Measurements from ENCODE around the gene GTSE1.
A peak's percentile ranks its signal among the peaks of the same experiment; 100 is the strongest.
"Not testable (repeated sequence)": the region's sequence is repeated elsewhere in the genome, so short reads cannot be mapped to it uniquely, and the experiment has no call there.

GTSE1 gene

GRCh38 chr22:46295277-46295971 lies 1.2 kb upstream of the GTSE1 start:
- Histone ChIP-seq H3K79me2 (ENCODE audit: control insufficient read depth, insufficient read depth, low read length, unreplicated experiment) (peaks cover 22% of the 10 kb centered on the region), H3K27me3 (ENCODE audit: insufficient read depth, low read length) (no peaks in the 10 kb centered on the region), H2AFZ (ENCODE audit: low read length, unreplicated experiment) (no peak overlapping the region), H3K36me3 (ENCODE audit: insufficient read depth, low read length) (no peaks in the 10 kb centered on the region), H3K4me1 (ENCODE audit: control insufficient read depth, insufficient read depth, low read length, unreplicated experiment) (peaks cover 9% of the 10 kb centered on the region), H3K4me3 (ENCODE audit: low read depth, low read length) (peak overlapping the region; percentile 91), H3K27ac (ENCODE audit: low read depth, low read length) (0 out of 2 replicates have a peak overlapping the region, but pooled peaks have one; percentile 25)

GRCh38 chr22:46297151-46297812 lies 612 bp downstream of the GTSE1 start:
- Histone ChIP-seq H3K4me3 (ENCODE audit: low read depth, low read length) (peak overlapping the region; percentile 91), H2AFZ (ENCODE audit: low read length, unreplicated experiment) (no peak overlapping the region), H3K4me1 (ENCODE audit: control insufficient read depth, insufficient read depth, low read length, unreplicated experiment) (peaks cover 9% of the 10 kb centered on the region), H3K36me3 (ENCODE audit: insufficient read depth, low read length) (no peaks in the 10 kb centered on the region), H3K27me3 (ENCODE audit: insufficient read depth, low read length) (no peaks in the 10 kb centered on the region), H3K27ac (ENCODE audit: low read depth, low read length) (peak overlapping the region; percentile 29; the same call in 1 of the 2 replicates), H3K79me2 (ENCODE audit: control insufficient read depth, insufficient read depth, low read length, unreplicated experiment) (peaks cover 22% of the 10 kb centered on the region)

GRCh38 chr22:46299101-46299500 lies 2.4 kb downstream of the GTSE1 start:
- Histone ChIP-seq H3K4me3 (ENCODE audit: low read depth, low read length) (no peak overlapping the region), H3K27ac (ENCODE audit: low read depth, low read length) (no peak overlapping the region), H3K79me2 (ENCODE audit: control insufficient read depth, insufficient read depth, low read length, unreplicated experiment) (peaks cover 37% of the 10 kb centered on the region), H2AFZ (ENCODE audit: low read length, unreplicated experiment) (no peak overlapping the region), H3K27me3 (ENCODE audit: insufficient read depth, low read length) (no peaks in the 10 kb centered on the region), H3K36me3 (ENCODE audit: insufficient read depth, low read length) (no peaks in the 10 kb centered on the region), H3K4me1 (ENCODE audit: control insufficient read depth, insufficient read depth, low read length, unreplicated experiment) (peaks cover 19% of the 10 kb centered on the region)

- H3K27ac ChIP-seq (ENCODE audit: low read depth, low read length), result no peak overlapping the region
- no peak overlapping the region for H3K4me3 ChIP-seq (ENCODE audit: low read depth, low read length)
- H3K79me2 ChIP-seq (ENCODE audit: control insufficient read depth, insufficient read depth, low read length, unreplicated experiment), result peaks cover 51% of the 10 kb centered on the region
- H3K4me1 ChIP-seq (ENCODE audit: control insufficient read depth, insufficient read depth, low read length, unreplicated experiment), result peaks cover 16% of the 10 kb centered on the region
- H2AFZ ChIP-seq (ENCODE audit: low read length, unreplicated experiment), result no peak overlapping the region
- no peaks in the 10 kb centered on the region for H3K36me3 ChIP-seq (ENCODE audit: insufficient read depth, low read length)
- H3K27me3 ChIP-seq (ENCODE audit: insufficient read depth, low read length), result no peaks in the 10 kb centered on the region
Observed at GRCh38 chr22:46300491-46300890, 3.8 kb downstream of the GTSE1 start.

GRCh38 chr22:46303347-46303965 lies 6.8 kb downstream of the GTSE1 start:
- H3K27ac ChIP-seq (ENCODE audit: low read depth, low read length), result peak overlapping the region; percentile 1; the same call in 1 of the 2 replicates
- H3K79me2 ChIP-seq (ENCODE audit: control insufficient read depth, insufficient read depth, low read length, unreplicated experiment), result peaks cover 55% of the 10 kb centered on the region
- no peak overlapping the region for H2AFZ ChIP-seq (ENCODE audit: low read length, unreplicated experiment)
- no peaks in the 10 kb centered on the region for H3K27me3 ChIP-seq (ENCODE audit: insufficient read depth, low read length)
- no peaks in the 10 kb centered on the region for H3K36me3 ChIP-seq (ENCODE audit: insufficient read depth, low read length)
- no peak overlapping the region for H3K4me3 ChIP-seq (ENCODE audit: low read depth, low read length)
- H3K4me1 ChIP-seq (ENCODE audit: control insufficient read depth, insufficient read depth, low read length, unreplicated experiment), result peaks cover 10% of the 10 kb centered on the region

- Histone ChIP-seq H3K4me3 (ENCODE audit: low read depth, low read length) (no peak overlapping the region), H2AFZ (ENCODE audit: low read length, unreplicated experiment) (no peak overlapping the region), H3K27ac (ENCODE audit: low read depth, low read length) (no peak overlapping the region), H3K36me3 (ENCODE audit: insufficient read depth, low read length) (no peaks in the 10 kb centered on the region), H3K4me1 (ENCODE audit: control insufficient read depth, insufficient read depth, low read length, unreplicated experiment) (peaks cover 5% of the 10 kb centered on the region), H3K79me2 (ENCODE audit: control insufficient read depth, insufficient read depth, low read length, unreplicated experiment) (peaks cover 46% of the 10 kb centered on the region), H3K27me3 (ENCODE audit: insufficient read depth, low read length) (no peaks in the 10 kb centered on the region)
Observed at GRCh38 chr22:46308283-46308988, 11.8 kb downstream of the GTSE1 start.

GRCh38 chr22:46309526-46310085 lies 12.9 kb downstream of the GTSE1 start:
- H3K27me3 ChIP-seq (ENCODE audit: insufficient read depth, low read length), result no peaks in the 10 kb centered on the region
- no peak overlapping the region for H2AFZ ChIP-seq (ENCODE audit: low read length, unreplicated experiment)
- no peak overlapping the region for H3K27ac ChIP-seq (ENCODE audit: low read depth, low read length)
- H3K4me1 ChIP-seq (ENCODE audit: control insufficient read depth, insufficient read depth, low read length, unreplicated experiment), result no peaks in the 10 kb centered on the region
- H3K4me3 ChIP-seq (ENCODE audit: low read depth, low read length), result no peak overlapping the region
- peaks cover 34% of the 10 kb centered on the region for H3K79me2 ChIP-seq (ENCODE audit: control insufficient read depth, insufficient read depth, low read length, unreplicated experiment)
- H3K36me3 ChIP-seq (ENCODE audit: insufficient read depth, low read length), result no peaks in the 10 kb centered on the region

- H3K4me3 ChIP-seq (ENCODE audit: low read depth, low read length), result no peak overlapping the region
- H3K27ac ChIP-seq (ENCODE audit: low read depth, low read length), result no peak overlapping the region
- H2AFZ ChIP-seq (ENCODE audit: low read length, unreplicated experiment), result no peak overlapping the region
- H3K36me3 ChIP-seq (ENCODE audit: insufficient read depth, low read length), result 0 out of 2 replicates have a peak, but pooled peaks cover 3% of the 10 kb centered on the region
- H3K27me3 ChIP-seq (ENCODE audit: insufficient read depth, low read length), result no peaks in the 10 kb centered on the region
- peaks cover 18% of the 10 kb centered on the region for H3K79me2 ChIP-seq (ENCODE audit: control insufficient read depth, insufficient read depth, low read length, unreplicated experiment)
- H3K4me1 ChIP-seq (ENCODE audit: control insufficient read depth, insufficient read depth, low read length, unreplicated experiment), result no peaks in the 10 kb centered on the region
Observed at GRCh38 chr22:46312056-46312455, 15.4 kb downstream of the GTSE1 start.

GRCh38 chr22:46312848-46313247 lies 16.2 kb downstream of the GTSE1 start:
- not testable (repeated sequence) for H3K4me3 ChIP-seq (ENCODE audit: low read depth, low read length); H3K27ac ChIP-seq (ENCODE audit: low read depth, low read length); H2AFZ ChIP-seq (ENCODE audit: low read length, unreplicated experiment); H3K36me3 ChIP-seq (ENCODE audit: insufficient read depth, low read length); H3K27me3 ChIP-seq (ENCODE audit: insufficient read depth, low read length); H3K4me1 ChIP-seq (ENCODE audit: control insufficient read depth, insufficient read depth, low read length, unreplicated experiment)
- peaks cover 13% of the 10 kb centered on the region for H3K79me2 ChIP-seq (ENCODE audit: control insufficient read depth, insufficient read depth, low read length, unreplicated experiment)

- H3K4me1 ChIP-seq (ENCODE audit: control insufficient read depth, insufficient read depth, low read length, unreplicated experiment), result no peaks in the 10 kb centered on the region
- no peaks in the 10 kb centered on the region for H3K27me3 ChIP-seq (ENCODE audit: insufficient read depth, low read length)
- no peak overlapping the region for H2AFZ ChIP-seq (ENCODE audit: low read length, unreplicated experiment)
- H3K27ac ChIP-seq (ENCODE audit: low read depth, low read length), result no peak overlapping the region
- peaks cover 3% of the 10 kb centered on the region for H3K79me2 ChIP-seq (ENCODE audit: control insufficient read depth, insufficient read depth, low read length, unreplicated experiment)
- no peak overlapping the region for H3K4me3 ChIP-seq (ENCODE audit: low read depth, low read length)
- 0 out of 2 replicates have a peak, but pooled peaks cover 3% of the 10 kb centered on the region for H3K36me3 ChIP-seq (ENCODE audit: insufficient read depth, low read length)
Observed at GRCh38 chr22:46315976-46316375, 19.3 kb downstream of the GTSE1 start.
